ENCODE results near the gene RGS2.

- TF ChIP-seq, protein P1, sequence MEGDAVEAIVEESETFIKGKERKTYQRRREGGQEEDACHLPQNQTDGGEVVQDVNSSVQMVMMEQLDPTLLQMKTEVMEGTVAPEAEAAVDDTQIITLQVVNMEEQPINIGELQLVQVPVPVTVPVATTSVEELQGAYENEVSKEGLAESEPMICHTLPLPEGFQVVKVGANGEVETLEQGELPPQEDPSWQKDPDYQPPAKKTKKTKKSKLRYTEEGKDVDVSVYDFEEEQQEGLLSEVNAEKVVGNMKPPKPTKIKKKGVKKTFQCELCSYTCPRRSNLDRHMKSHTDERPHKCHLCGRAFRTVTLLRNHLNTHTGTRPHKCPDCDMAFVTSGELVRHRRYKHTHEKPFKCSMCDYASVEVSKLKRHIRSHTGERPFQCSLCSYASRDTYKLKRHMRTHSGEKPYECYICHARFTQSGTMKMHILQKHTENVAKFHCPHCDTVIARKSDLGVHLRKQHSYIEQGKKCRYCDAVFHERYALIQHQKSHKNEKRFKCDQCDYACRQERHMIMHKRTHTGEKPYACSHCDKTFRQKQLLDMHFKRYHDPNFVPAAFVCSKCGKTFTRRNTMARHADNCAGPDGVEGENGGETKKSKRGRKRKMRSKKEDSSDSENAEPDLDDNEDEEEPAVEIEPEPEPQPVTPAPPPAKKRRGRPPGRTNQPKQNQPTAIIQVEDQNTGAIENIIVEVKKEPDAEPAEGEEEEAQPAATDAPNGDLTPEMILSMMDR (IDR thresholded peaks at IDR 0.05; ENCODE audit: low read length): no peak
- TF ChIP-seq EZH2phosphoT487 (IDR thresholded peaks at IDR 0.05; ENCODE audit: low read length): no peak
These were observed 16.2 kb upstream of the RGS2 start for GRCh38 chr1:192792628-192793027.
